ENCODE measurements around the gene CD44. TPM values are rescaled to one million over a fixed set of nuclear protein-coding genes. Genes with fewer than 3 reads are reported as not detected.

CD44 gene
- total RNA-seq, 4 donors from 2014 or later, result 212 to 292 (median 275) TPM

GRCh38 chr11:35265755-35266454 lies 126.9 kb downstream of the CD44 start:
- H3K36me3 ChIP-seq, result no peaks in the 10 kb centered on the region
- H3K27me3 ChIP-seq, result no peaks in the 10 kb centered on the region
- H3K4me1 ChIP-seq, result peaks cover 0 to 13% (median 10%) of the 10 kb centered on the region in 4 donors
- no peak overlapping the region for H3K4me3 ChIP-seq
- no peaks in the 10 kb centered on the region for H3K9me3 ChIP-seq
- whole genome bisulfite sequencing, result 77% methylated on average over 3 of the region's 3 CpGs
- no peak overlapping the region for H3K27ac ChIP-seq (replicated peaks in 1 of 4)
- no peak for TF ChIP-seq CTCF (IDR thresholded peaks at IDR 0.05)
- TF ChIP-seq EP300 (IDR thresholded peaks at IDR 0.05), result no peak
- no peak for TF ChIP-seq POLR2AphosphoS5 (IDR thresholded peaks at IDR 0.05)
- intact Hi-C loops (cut with DNase I), result no loop called here
- no peak for DNase-seq (ENCODE audit: extremely low spot score)

GRCh38 chr11:35267504-35267903 lies 128.5 kb downstream of the CD44 start:
- H3K27me3 ChIP-seq, result no peaks in the 10 kb centered on the region
- H3K4me1 ChIP-seq, result peaks cover 0 to 10% (median 4%) of the 10 kb centered on the region in 4 donors
- no peak overlapping the region for H3K4me3 ChIP-seq
- H3K27ac ChIP-seq (replicated peaks in 1 of 4), result no peak overlapping the region
- TF ChIP-seq CTCF (IDR thresholded peaks at IDR 0.05) (no peak), POLR2AphosphoS5 (IDR thresholded peaks at IDR 0.05) (no peak), POLR2A (IDR thresholded peaks at IDR 0.05; ENCODE audit: low read depth) (no peak), EP300 (IDR thresholded peaks at IDR 0.05) (no peak)
- no peaks in the 10 kb centered on the region for H3K36me3 ChIP-seq
- WGBS, result 74% methylated on average over 2 of the region's 2 CpGs
- intact Hi-C loops (cut with DNase I), result no loop called here
- H3K9me3 ChIP-seq, result no peaks in the 10 kb centered on the region
- no peak for DNase-seq (ENCODE audit: extremely low spot score)

- H3K4me3 ChIP-seq, result no peak overlapping the region
- no peak overlapping the region for H3K27ac ChIP-seq (replicated peaks in 1 of 4)
- H3K4me1 ChIP-seq, result peaks cover 5 to 13% (median 9%) of the 10 kb centered on the region in 4 donors
- 41% methylated on average over 1 of the region's 1 CpG for WGBS
- no peaks in the 10 kb centered on the region for H3K27me3 ChIP-seq
- TF ChIP-seq CTCF (IDR thresholded peaks at IDR 0.05) (no peak), POLR2A (IDR thresholded peaks at IDR 0.05; ENCODE audit: low read depth) (no peak), POLR2AphosphoS5 (IDR thresholded peaks at IDR 0.05) (no peak), EP300 (IDR thresholded peaks at IDR 0.05) (no peak)
- H3K36me3 ChIP-seq, result no peaks in the 10 kb centered on the region
- no peak for DNase-seq (ENCODE audit: extremely low spot score)
- intact Hi-C loops (cut with DNase I), result no loop called here
- H3K9me3 ChIP-seq, result no peaks in the 10 kb centered on the region
Observed at GRCh38 chr11:35270342-35270741, 131.4 kb downstream of the CD44 start.

- no peak for TF ChIP-seq EP300 (IDR thresholded peaks at IDR 0.05)
- no peak for TF ChIP-seq POLR2AphosphoS5 (IDR thresholded peaks at IDR 0.05)
- no peak for TF ChIP-seq CTCF (IDR thresholded peaks at IDR 0.05)
- TF ChIP-seq POLR2A (IDR thresholded peaks at IDR 0.05; ENCODE audit: low read depth), result no peak
- intact Hi-C loops (cut with DNase I), result no loop called here
- Histone ChIP-seq H3K36me3 (no peaks in the 10 kb centered on the region), H3K27me3 (no peaks in the 10 kb centered on the region), H3K27ac (replicated peaks in 1 of 4) (no peak overlapping the region), H3K9me3 (no peaks in the 10 kb centered on the region), H3K4me1 (peaks cover 8 to 20% (median 15%) of the 10 kb centered on the region in 4 donors), H3K4me3 (no peak overlapping the region)
- no peak for DNase-seq (ENCODE audit: extremely low spot score)
- WGBS, result 95% methylated on average over 3 of the region's 3 CpGs
Observed at GRCh38 chr11:35271031-35271430, 132.1 kb downstream of the CD44 start.
